SK-N-DZ (cell line): ENCODE measurements around the gene NCK2.
"Not testable (repeated sequence)": the region's sequence is repeated elsewhere in the genome, so short reads cannot be mapped to it uniquely, and the experiment has no call there.

Experiments used
- DNase-seq: peaks from one replicate; pipeline ENCODE4 v3.0.0-alpha.2; 2015; ENCODE audit warnings: low spot score

Gene NCK2

DNA sequence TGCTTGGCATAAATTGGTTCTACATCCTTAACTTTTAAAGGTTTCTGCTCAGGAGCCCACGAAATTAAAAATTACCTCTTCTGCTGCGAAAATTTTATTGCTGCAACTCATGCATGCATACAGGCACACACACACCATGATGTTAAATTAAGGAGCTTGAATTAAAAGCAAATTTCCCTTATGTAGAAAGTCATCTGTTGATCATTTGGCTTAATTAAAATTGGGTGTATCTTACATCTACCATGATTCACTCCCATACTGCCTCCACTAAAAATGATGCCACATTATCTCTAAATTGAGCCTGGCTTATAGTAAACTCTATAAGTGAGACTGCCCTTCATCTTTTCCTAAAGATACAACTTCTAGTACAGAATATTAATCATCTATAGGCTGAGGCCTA is 145.4 kb downstream of the NCK2 start:
- no peak for DNase-seq

DNA sequence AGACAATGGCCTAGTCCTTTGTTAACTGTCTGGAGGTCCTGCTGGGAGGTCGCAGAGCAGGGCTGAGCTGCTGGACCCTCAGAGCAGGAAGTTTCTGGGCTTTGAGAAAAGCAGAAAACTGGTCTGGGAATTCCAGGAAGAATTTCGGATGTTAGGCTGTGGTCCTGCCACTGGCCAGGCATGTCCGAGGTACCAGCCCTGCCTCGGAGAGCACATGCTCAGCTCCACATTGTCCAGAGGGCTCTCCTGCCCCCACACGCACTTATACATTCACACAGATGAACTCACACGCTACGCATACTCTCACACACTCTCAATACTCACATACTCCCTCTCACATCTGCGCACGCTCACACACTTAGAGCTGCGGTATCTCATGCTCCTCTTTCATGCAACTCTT is 146.1 kb downstream of the NCK2 start:
- DNase-seq: no peak

DNA sequence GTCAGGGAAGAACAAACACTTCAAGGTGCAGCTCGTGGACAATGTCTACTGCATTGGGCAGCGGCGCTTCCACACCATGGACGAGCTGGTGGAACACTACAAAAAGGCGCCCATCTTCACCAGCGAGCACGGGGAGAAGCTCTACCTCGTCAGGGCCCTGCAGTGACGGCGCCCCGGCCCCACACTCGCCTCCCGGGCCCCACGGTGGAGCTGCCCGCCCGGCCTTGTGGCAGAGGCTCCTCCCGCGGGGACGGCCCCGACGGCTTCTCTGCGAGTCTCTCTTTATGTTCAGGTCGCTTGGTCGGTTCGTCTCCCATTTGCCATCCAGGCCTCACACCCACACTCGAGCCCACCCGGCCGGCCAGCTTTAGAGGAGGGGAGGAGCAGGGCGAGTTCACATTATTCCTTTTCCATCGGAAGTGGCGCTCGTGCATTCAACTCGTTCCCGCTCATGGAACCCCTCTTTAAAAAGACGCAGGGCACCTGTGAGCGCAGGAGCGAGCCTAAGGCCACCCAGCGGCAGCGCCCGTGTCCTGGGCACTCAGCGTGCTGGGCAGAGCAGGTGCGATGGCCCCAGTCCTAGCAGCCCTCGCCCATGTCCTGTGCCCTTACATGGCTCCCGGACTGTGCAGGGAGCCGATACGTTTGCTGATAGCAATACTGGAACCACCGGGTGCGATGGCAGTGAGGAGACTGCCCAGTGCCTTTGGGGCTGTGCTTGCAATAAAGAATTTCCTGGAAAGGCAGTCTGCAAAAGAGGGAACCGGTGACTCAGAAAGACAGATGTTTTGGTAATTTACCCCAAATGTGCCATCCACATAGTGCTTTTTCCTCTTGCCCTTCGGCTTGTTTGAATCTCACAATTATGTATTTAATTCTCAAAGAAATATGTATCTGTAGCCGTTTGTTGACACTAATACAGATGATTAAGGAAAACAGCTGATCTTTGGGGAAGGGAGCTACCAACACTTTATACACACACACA is 148.6 kb downstream of the NCK2 start:
- no peak for DNase-seq

DNA sequence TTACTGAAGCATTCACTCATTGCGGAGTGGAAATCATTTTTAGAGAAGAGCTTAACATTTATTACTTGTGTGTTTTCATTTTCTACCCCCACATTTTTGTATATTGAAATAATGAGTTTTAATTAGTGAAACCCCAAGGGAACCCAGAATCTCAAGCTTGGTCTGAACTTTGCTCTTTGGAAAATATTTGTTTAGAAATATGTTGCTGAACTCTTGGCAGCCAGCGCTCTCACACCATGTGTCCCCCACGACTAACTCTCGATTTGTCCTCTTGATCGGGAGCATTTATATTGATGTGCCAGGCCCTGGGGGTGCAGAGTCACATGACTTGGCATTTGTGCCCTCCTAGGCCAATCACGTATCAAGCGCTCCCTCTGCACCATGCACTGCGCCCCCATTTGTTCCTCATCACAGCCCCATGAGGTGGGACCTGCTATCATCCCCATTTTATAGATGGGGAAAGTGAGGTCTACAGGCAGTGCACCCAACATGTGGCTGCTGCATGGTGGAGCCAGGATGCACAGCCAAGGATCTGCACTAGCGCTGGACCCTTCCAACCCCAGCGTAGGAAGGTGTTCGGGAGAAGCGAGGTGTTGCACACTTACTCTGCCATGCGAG is 149.7 kb downstream of the NCK2 start:
- no peak for DNase-seq

DNA sequence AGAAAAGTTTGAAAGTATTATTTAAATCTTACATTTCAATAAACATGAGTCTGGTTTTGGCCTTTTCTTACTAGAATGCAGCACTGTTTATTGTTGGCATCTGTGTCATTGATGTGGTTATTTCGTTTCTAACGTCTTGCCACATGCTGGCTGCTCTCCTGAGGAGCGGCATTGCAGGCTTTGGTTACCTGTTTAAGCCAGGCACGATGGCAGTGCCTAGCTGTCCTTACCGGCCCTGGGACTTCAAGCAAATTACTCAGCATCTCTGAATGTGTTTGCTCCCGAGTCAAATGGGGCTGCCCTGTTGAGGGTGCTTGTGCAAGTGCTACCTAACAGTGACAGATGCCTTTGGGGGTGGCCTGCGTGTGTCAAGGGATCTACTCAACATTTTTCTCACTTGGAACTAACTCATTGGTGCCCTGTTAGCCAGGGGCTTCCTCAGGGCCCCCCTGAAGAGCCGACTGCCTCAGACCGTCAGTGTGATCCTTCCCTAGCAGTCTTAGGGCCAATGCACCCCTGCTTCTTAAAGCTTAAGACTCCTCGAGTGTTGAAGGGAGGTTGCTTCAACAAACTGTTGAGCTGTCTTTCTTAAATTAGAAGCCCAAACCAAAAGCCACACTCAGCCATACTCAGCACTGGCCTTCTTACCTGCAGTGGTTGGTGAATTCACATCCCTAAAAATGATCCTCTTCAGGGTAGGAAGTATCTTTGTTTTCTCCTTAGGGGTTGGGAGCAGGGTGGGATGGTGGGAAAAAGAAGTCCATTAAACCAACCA is 151.5 kb downstream of the NCK2 start:
- DNase-seq: no peak

DNA sequence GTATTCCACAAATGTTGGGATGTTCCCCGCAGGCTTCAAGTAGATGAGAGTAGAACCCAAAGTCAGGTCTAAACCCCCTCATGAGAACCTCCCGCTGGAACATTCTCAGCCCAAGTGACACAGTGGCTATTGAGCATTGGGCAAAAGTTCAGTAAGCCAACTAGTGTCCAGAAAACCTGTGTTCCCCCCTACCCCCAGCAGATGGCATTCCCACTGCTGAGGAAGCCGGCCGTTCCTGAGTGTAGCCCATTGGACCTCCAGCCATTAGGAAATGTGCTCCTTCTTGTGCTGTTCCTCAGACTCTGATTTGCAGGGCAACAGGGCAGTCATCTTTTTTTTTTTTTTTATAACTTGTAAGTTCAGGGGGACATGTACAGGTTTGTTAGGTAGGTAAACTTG is 152.1 kb downstream of the NCK2 start:
- DNase-seq: no peak

DNA sequence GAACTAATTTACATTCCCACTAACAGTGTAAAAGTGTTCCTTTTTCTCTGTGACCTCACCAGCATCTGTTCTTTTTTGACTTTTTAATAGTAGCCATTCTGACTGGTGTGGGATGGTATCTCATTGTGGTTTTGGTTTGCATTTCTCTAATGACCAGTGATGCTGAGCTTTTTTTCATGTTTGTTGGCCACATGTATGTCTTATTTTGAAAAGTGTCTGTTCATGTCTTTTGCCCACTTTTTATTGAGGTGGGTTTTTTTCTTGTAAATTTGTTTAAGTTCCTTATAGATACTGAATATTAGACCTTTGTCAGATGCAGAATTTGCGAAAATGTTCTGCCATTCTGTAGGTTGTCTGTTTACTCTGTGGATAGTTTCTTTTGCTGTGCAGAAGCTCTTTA is 153.0 kb downstream of the NCK2 start:
- DNase-seq: not testable (repeated sequence)

DNA sequence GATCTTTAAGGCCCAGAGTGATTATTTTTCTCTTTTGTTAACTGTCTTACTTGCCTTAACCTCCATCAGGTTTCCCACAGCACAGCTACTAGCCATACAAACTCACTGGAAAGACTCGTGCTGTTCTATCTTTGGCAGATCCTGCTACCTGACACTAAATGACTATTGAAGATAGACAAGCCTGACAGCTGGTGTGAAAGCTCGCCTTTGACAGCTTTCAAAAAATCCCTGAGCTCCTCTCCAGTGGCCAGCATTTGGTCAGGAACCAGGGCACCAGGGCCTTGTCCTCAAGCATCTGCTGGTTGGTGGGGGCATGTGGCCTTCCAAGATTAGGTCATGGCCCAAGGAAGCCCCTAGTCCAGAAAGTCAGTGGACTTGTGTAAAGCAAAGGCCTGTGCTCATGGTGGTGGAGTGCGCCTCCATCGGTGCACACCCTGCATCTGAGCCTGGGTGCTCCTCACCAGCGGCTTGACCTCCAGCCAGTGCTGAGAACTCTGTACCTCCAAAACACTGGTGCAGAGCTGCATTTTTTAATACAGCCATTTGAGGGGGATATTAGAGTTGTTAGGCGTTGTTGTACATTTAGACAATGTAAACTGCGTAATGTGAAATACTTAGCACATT is 158.5 kb downstream of the NCK2 start:
- DNase-seq: no peak

DNA sequence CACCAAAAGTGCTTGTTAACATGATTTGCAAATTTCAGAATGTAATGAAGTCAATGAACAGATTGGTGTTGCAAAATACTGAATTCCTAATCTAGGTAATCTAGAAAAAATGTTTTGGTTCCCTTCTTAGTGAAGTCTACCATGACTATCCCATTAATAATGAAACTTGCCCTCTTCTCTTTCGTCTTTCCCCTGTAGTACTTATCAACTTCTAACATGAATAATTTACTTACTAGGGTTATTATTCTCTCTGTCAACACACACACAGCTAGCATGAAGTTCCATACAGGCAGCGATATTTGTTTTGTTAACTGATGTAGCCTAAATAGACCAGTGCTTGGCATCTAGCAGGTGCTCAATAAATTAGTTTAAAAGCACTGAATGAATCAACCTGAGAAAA is 160.2 kb downstream of the NCK2 start:
- no peak for DNase-seq

DNA sequence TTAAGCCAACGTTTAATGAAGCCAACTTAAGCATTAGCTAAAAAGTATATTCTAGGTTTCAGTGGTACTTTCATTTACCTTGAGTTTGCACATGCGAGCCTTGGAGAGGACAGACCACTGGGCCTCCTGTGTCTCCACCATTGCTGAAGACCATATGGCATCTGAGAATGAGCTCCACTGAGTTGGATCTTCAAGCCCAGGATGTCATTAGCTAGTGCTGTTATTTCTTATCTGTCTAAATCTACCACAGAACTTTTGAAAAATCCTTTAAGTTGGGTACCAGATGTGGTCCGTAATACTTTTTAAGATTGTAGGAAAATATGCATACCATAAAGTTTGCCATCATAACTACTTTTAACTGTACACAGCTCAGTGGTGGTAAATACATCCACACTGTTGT is 161.8 kb downstream of the NCK2 start:
- DNase-seq: no peak

DNA sequence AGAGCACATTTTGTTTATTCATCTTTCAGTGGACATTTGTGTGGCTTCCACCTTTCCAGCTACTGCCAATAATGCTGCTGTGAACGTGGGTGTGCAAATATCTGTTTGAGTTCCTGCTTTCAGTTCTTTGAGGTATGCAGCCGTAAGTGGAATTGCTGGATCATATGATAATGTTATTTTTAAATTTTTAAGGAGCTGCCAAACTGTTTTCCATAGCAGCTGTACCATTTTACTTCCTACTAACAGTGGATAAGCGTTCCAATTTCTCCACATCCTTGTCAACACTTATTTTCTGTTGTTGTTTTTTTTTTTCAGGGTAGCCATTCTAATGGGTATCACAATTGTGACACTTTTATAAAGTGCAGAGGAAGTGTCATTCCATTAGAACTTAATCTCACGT is 162.5 kb downstream of the NCK2 start:
- DNase-seq: no peak

DNA sequence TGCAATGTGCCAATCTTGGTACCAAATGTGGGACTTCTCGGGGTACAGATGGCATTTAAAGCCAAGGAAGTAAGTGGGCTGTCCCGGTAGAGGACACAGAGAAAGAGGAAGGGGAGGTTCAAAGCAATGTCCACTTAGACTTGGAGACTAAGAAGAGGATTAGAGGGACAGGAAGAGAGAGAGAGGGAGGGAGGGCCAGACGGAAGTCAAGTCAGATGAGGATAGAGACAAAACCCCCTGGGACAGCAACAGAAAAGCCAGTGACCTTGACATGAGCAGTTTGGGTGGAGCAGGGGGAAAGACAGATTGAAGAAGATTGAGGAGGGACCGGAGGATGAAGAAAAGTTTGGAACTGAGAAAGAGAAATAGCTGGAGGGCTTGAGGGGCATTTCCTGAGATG is 164.5 kb downstream of the NCK2 start:
- DNase-seq: no peak

DNA sequence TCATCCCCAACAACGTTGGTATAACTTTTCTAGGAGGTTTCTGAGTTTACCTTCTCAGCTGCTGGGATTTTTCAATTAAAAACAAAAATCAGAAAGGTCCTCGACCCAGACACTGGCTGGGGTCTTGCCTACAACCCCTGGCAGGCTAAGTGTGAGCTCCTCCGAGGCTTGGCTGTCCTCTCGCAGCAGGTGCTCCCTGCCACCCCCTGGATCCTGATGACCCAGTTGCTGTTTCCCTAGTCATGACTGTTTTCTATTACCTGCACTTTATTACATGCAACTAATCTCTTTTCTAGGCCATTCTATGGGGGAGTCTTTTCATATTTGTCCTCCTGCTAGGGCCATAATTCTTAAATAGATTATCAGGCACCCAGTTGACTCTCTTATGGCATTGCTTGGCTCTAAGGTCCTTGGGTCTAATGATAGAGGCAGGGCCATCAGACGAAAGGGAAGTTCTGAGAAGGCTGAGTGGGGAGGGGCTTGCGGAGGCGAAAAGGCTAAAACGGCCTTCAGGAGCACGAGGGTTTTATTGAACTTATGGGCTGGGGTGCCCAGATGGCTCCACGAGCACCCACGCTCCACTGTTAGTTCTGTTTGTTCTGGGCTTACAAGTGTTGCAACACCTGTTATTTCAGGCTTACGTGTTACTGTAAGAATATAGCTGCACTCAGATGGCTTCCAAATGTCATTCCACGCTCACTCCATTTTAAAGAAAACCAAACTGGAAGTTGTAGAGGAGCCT is 166.0 kb downstream of the NCK2 start:
- DNase-seq: no peak

DNA sequence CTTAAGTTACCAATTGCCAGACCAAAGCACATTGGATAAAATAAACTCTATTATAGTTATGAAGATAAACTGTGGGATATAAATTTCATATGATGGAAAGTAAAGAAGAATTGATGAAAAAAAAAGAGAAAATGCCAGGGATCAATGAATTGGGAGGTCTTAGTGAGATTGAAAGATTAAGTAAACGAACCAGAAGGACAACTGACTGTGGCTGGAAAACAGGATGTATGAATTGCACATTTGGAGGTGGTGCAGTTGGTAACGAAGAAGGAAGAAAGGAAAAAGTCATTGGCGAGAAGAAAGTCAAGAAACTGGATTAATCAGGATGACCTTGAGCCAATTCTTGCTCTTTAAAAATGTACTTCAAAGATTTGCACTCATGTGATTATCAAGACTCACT is 166.7 kb downstream of the NCK2 start:
- no peak for DNase-seq

DNA sequence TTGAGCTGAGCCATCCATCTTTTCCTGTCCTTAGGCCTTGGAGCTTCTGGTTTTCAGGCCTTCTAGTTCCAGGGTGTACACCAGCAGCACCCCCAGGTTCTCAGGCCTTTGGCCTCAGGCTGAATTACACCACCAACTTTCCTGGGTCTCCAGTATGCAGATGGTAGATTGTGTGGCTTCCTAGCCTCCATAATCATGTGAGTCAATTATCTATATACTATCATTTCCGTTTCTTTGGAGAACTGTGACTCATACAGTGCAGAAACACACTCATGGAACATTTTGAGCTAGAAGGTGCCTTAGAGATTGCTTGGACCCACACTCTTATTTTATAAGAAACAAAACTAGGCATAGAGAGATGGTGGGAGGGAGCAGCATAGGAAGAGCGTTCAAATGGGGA is 167.4 kb downstream of the NCK2 start:
- no peak for DNase-seq

DNA sequence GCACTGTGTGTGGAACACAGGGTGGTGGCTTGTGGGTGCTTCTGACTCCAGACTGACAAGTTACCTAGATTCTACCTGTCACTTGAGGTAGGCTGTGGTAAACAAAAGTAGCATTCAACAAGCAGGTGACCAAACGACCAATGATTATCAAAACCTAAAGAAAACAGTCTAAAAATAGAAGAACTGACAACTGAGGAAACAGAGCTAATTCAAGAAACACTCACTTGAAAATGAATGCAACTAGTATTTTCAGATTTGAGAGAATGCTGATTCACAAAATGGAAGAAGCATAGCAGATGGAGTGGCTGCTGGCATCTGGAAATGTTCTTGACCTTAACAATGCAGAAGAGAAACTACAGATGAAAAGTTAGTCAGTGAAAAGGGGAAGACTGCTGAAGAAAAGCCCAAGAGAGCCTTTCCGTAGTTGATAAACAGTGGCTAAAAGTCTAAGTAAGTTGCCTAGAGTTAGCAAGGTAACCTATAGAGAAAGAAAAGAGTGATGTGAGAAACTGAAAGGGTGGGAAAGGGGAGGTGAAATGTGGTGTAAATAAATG is 170.4 kb downstream of the NCK2 start:
- no peak for DNase-seq

DNA sequence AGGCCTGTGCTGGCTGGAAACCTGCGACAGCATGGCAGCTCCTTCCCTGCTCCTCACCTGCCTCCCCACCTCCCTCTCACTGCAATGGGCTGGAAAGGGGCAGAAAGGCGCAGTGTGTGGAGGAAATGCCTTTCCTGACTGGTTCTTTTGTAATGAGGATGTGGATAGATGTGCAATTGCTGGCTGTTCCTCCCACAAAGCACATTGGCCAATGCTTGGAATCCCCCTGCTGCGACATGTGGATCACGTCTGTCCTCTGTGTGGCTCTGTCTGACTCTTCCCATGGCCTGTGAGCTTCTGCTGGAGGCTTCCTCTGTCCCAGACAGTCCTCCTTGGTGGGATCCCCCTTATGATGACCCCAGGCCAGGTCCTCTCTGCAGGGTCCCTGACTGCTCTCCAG is 172.5 kb downstream of the NCK2 start:
- DNase-seq: no peak

DNA sequence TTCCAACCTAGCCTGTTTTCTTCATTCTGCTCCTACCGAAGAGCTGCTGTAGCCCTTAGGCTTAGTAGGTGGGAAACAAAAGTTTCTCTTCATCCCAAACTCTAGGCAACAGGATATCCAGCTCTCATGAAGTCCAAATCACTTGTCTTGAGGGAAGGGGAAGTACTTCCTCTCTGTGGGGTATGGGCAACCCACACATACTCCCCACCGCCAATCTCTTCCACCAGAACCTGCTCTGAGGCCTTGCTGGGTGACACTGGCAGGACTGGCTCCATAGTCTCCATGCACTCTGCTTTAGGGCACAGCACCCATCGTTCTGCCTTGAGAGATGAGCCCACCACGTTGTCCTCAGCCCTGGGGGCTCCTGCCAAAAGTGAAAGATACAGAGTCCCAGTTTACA is 173.0 kb downstream of the NCK2 start:
- no peak for DNase-seq

DNA sequence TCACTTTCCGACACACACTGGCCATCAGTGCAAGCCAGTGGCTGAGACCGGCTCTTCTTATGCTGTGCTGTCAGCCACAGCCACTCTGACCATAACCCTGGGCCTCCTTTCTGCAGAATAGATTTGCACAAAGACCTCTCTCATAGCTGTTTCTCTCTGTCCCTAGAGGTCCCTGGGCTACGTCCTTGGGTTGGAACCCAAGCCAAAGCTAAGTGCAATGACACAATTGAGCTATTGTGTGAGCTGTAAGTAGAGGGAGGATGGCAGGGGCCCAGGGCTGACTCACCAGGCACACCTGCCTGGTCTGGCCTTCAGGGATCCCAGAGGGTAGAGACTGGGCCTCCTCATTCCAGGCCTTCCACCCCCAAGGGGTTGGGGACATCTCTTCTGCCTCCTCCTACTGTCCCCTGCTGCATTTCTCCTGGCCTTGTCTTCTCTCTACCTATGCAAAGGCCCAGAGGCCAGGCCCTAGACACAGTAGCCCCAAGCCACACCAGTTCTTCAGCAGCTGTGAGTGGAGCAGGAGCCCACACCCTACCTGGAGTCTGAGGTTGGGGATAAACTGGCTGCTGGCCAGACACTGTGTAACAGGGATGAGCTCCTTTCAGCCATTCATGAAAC is 174.6 kb downstream of the NCK2 start:
- no peak for DNase-seq

DNA sequence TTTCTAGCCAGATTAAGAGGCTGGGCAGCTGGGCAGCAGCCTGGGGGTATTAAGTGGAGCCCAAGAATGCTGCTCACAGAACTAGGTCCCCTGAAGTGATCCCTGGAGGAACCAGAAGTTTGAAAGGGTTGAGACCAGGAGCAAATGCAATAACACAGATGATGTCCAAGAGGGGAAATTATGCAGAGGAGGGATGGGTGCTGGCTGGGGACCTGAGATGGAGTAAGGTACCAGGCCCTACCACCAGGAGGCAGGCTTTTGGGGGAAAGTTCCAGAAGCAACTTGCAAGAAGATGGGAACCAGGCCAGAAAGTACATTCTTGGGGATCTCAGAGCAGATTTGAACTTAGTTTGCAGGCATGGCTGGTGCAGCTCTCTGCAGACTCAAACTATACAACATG is 175.1 kb downstream of the NCK2 start:
- DNase-seq: no peak
